GM23338 (cell line): ENCODE measurements around the gene PAPOLG.

ENCODE experiments used
- CREB1 ChIP-seq: fragments of 250-450 bp; sonication (Bioruptor Pico); IDR thresholded peaks from 2 replicates; pipeline ENCODE4 v1.5.0; 2020; ENCODE audit warnings: low read depth, mild to moderate bottlenecking, moderate library complexity
- CTCF ChIP-seq, 2 experiments: fragments of 200-600 bp in 1 of 2; sonication (generic) in 1 of 2; conservative IDR thresholded peaks; 2 replicates each; pipeline versions ENCODE4 v1.5.1 to v1.6.1; 2016 to 2017; ENCODE audit warnings: antibody characterized with exemption in 2 of 2, low read depth in 2 of 2, mild to moderate bottlenecking in 2 of 2, moderate library complexity in 1 of 2
- EZH2 ChIP-seq: fragments of 200-600 bp; sonication (generic); IDR thresholded peaks from one replicate; pipeline ENCODE4 v1.8.0; 2017; ENCODE audit warnings: antibody characterized with exemption, mild to moderate bottlenecking, low read depth; ENCODE audit not compliant: unreplicated experiment
- EZH2phosphoT487 ChIP-seq: fragments of 200-600 bp; sonication (generic); IDR thresholded peaks from one replicate; pipeline ENCODE4 v1.8.1; 2018; ENCODE audit warnings: antibody characterized with exemption; ENCODE audit not compliant: unreplicated experiment
- JUNB ChIP-seq: IDR thresholded peaks from one replicate; pipeline ENCODE4 v1.6.1; 2016; ENCODE audit warnings: antibody characterized with exemption; ENCODE audit not compliant: unreplicated experiment
- POLR2AphosphoS5 ChIP-seq: IDR thresholded peaks from 2 replicates; pipeline ENCODE4 v1.6.1; 2016; ENCODE audit warnings: antibody characterized with exemption, low read depth
- ZNF114 ChIP-seq: fragments of 250-450 bp; sonication (Bioruptor Pico); IDR thresholded peaks from 2 replicates; pipeline ENCODE4 v1.5.0; 2020; ENCODE audit warnings: mild to moderate bottlenecking, moderate library complexity
- ZNF331 ChIP-seq: fragments of 250-450 bp; sonication (Bioruptor Pico); IDR thresholded peaks from 2 replicates; pipeline ENCODE4 v1.5.0; 2020; ENCODE audit warnings: low read depth, mild to moderate bottlenecking, moderate library complexity
- TF ChIP-seq, protein P1 (sequence below): IDR thresholded peaks from one replicate; pipeline ENCODE4 v1.6.1; 2018; ENCODE audit warnings: antibody characterized with exemption; ENCODE audit not compliant: unreplicated experiment
- TF ChIP-seq, protein P2 (sequence below): fragments of 250-450 bp; sonication (Bioruptor Pico); IDR thresholded peaks from 2 replicates; pipeline ENCODE4 v1.5.0; 2020; ENCODE audit warnings: mild to moderate bottlenecking, moderate library complexity

GRCh38 chr2:60819155-60819862 is 63.2 kb downstream of the PAPOLG start:
- TF ChIP-seq CTCF (conservative IDR thresholded peaks at IDR 0.05; ENCODE audit: low read depth in 2 of 2) (no peak), EZH2 (no peak), POLR2AphosphoS5 (no peak), EZH2phosphoT487 (no peak), JUNB (no peak), CREB1 (no peak), ZNF331 (CRISPR knock-in tag) (no peak), ZNF114 (CRISPR knock-in tag) (no peak)
- TF ChIP-seq, protein P1, sequence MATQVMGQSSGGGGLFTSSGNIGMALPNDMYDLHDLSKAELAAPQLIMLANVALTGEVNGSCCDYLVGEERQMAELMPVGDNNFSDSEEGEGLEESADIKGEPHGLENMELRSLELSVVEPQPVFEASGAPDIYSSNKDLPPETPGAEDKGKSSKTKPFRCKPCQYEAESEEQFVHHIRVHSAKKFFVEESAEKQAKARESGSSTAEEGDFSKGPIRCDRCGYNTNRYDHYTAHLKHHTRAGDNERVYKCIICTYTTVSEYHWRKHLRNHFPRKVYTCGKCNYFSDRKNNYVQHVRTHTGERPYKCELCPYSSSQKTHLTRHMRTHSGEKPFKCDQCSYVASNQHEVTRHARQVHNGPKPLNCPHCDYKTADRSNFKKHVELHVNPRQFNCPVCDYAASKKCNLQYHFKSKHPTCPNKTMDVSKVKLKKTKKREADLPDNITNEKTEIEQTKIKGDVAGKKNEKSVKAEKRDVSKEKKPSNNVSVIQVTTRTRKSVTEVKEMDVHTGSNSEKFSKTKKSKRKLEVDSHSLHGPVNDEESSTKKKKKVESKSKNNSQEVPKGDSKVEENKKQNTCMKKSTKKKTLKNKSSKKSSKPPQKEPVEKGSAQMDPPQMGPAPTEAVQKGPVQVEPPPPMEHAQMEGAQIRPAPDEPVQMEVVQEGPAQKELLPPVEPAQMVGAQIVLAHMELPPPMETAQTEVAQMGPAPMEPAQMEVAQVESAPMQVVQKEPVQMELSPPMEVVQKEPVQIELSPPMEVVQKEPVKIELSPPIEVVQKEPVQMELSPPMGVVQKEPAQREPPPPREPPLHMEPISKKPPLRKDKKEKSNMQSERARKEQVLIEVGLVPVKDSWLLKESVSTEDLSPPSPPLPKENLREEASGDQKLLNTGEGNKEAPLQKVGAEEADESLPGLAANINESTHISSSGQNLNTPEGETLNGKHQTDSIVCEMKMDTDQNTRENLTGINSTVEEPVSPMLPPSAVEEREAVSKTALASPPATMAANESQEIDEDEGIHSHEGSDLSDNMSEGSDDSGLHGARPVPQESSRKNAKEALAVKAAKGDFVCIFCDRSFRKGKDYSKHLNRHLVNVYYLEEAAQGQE: no peak
- TF ChIP-seq, protein P2, sequence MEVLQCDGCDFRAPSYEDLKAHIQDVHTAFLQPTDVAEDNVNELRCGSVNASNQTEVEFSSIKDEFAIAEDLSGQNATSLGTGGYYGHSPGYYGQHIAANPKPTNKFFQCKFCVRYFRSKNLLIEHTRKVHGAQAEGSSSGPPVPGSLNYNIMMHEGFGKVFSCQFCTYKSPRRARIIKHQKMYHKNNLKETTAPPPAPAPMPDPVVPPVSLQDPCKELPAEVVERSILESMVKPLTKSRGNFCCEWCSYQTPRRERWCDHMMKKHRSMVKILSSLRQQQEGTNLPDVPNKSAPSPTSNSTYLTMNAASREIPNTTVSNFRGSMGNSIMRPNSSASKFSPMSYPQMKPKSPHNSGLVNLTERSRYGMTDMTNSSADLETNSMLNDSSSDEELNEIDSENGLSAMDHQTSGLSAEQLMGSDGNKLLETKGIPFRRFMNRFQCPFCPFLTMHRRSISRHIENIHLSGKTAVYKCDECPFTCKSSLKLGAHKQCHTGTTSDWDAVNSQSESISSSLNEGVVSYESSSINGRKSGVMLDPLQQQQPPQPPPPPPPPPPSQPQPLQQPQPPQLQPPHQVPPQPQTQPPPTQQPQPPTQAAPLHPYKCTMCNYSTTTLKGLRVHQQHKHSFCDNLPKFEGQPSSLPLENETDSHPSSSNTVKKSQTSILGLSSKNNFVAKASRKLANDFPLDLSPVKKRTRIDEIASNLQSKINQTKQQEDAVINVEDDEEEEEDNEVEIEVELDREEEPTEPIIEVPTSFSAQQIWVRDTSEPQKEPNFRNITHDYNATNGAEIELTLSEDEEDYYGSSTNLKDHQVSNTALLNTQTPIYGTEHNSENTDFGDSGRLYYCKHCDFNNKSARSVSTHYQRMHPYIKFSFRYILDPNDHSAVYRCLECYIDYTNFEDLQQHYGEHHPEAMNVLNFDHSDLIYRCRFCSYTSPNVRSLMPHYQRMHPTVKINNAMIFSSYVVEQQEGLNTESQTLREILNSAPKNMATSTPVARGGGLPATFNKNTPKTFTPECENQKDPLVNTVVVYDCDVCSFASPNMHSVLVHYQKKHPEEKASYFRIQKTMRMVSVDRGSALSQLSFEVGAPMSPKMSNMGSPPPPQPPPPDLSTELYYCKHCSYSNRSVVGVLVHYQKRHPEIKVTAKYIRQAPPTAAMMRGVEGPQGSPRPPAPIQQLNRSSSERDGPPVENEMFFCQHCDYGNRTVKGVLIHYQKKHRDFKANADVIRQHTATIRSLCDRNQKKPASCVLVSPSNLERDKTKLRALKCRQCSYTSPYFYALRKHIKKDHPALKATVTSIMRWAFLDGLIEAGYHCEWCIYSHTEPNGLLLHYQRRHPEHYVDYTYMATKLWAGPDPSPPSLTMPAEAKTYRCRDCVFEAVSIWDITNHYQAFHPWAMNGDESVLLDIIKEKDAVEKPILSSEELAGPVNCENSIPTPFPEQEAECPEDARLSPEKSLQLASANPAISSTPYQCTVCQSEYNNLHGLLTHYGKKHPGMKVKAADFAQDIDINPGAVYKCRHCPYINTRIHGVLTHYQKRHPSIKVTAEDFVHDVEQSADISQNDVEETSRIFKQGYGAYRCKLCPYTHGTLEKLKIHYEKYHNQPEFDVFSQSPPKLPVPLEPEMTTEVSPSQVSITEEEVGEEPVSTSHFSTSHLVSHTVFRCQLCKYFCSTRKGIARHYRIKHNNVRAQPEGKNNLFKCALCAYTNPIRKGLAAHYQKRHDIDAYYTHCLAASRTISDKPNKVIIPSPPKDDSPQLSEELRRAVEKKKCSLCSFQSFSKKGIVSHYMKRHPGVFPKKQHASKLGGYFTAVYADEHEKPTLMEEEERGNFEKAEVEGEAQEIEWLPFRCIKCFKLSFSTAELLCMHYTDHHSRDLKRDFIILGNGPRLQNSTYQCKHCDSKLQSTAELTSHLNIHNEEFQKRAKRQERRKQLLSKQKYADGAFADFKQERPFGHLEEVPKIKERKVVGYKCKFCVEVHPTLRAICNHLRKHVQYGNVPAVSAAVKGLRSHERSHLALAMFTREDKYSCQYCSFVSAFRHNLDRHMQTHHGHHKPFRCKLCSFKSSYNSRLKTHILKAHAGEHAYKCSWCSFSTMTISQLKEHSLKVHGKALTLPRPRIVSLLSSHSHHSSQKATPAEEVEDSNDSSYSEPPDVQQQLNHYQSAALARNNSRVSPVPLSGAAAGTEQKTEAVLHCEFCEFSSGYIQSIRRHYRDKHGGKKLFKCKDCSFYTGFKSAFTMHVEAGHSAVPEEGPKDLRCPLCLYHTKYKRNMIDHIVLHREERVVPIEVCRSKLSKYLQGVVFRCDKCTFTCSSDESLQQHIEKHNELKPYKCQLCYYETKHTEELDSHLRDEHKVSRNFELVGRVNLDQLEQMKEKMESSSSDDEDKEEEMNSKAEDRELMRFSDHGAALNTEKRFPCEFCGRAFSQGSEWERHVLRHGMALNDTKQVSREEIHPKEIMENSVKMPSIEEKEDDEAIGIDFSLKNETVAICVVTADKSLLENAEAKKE: no peak
